H1 (cell line): ENCODE results near the gene ACTL10. TPM values are rescaled to one million over a fixed set of nuclear protein-coding genes. Genes with fewer than 3 reads are reported as not detected.
A peak's percentile ranks its signal among the peaks of the same experiment; 100 is the strongest.

Source experiments
- BCL11A ChIP-seq, 2 experiments: IDR thresholded peaks; one replicate each; pipeline ENCODE4 v1.6.1; 2011; ENCODE audit warnings: low read depth in 2 of 2, low read length in 2 of 2, mild to moderate bottlenecking in 2 of 2
- CBX8 ChIP-seq: fragments of 300-800, 300-1000 bp; sonication (generic); IDR thresholded peaks from 2 replicates; pipeline ENCODE4 v1.7.1; 2016; ENCODE audit warnings: low read depth, low read length, borderline replicate concordance
- CEBPB ChIP-seq: IDR thresholded peaks from 2 replicates; pipeline ENCODE4 v1.6.1; 2012; ENCODE audit warnings: low read depth, low read length
- CREB1 ChIP-seq: IDR thresholded peaks from 2 replicates; pipeline ENCODE4 v1.6.1; 2012; ENCODE audit warnings: inconsistent platforms
- KDM4A ChIP-seq: IDR thresholded peaks from one replicate; pipeline ENCODE4 v1.7.1; 2012; ENCODE audit warnings: low read depth, mild to moderate bottlenecking, moderate library complexity, low read length, inconsistent platforms; ENCODE audit not compliant: severe bottlenecking
- NRF1 ChIP-seq: IDR thresholded peaks from 2 replicates; pipeline ENCODE4 v1.6.1; 2011; ENCODE audit warnings: mild to moderate bottlenecking, low read depth, low read length, improper control_type of control experiment
- SP1 ChIP-seq: IDR thresholded peaks from 2 replicates; pipeline ENCODE4 v1.6.1; 2011; ENCODE audit warnings: low read depth, low read length
- SP2 ChIP-seq: IDR thresholded peaks from 2 replicates; pipeline ENCODE4 v1.6.1; 2012; ENCODE audit warnings: mild to moderate bottlenecking, low read length, inconsistent platforms
- SRF ChIP-seq: IDR thresholded peaks from 2 replicates; pipeline ENCODE4 v1.6.1; 2011; ENCODE audit warnings: mild to moderate bottlenecking, low read depth, low read length, moderate library complexity
- polyA plus RNA-seq, 7 experiments: library from polyadenylated mRNA; depleted of rRNA in 3 of 7; stranded (reverse) in 5 of 7; unstranded in 2 of 7; fragments of >200 nt in 5 of 7; fragments of 200-250 nt in 2 of 7; gene quantifications; 1 replicate in 5 of 7; 2 replicates in 1 of 7; 4 replicates in 1 of 7; pipeline versions ENCODE4 v1.2.1 to v1.2.3, GENCODE V29; 2011 to 2013; ENCODE audit warnings: missing spikeins in 2 of 7, mixed read lengths in 2 of 7
- total RNA-seq: library from RNA; stranded (reverse); fragmentation: NEBNext Ultra II Directional; extraction: Animal tissue kit (Norgen Biotek cat#: 25700); gene quantifications from 2 replicates; pipeline ENCODE4 v1.2.1, GENCODE V29; 2021
- TF ChIP-seq, protein P1 (sequence below): fragments of 300-600 bp; sonication (generic); IDR thresholded peaks from 2 replicates; pipeline ENCODE4 v1.7.1; 2012; ENCODE audit warnings: low read length, moderate library complexity, mild to moderate bottlenecking, inconsistent platforms; ENCODE audit not compliant: insufficient replicate concordance
- TF ChIP-seq, protein P2 (sequence below): IDR thresholded peaks from 2 replicates; pipeline ENCODE4 v1.6.1; 2011; ENCODE audit warnings: low read depth, mild to moderate bottlenecking, low read length; ENCODE audit not compliant: insufficient read depth

Gene ACTL10
- total and polyA plus RNA-seq, 2 of the 8 experiments (the other 6 are each of a cell fraction or from before 2014, with no cell fraction given), result 0.26 TPM; not detected in 1

DNA sequence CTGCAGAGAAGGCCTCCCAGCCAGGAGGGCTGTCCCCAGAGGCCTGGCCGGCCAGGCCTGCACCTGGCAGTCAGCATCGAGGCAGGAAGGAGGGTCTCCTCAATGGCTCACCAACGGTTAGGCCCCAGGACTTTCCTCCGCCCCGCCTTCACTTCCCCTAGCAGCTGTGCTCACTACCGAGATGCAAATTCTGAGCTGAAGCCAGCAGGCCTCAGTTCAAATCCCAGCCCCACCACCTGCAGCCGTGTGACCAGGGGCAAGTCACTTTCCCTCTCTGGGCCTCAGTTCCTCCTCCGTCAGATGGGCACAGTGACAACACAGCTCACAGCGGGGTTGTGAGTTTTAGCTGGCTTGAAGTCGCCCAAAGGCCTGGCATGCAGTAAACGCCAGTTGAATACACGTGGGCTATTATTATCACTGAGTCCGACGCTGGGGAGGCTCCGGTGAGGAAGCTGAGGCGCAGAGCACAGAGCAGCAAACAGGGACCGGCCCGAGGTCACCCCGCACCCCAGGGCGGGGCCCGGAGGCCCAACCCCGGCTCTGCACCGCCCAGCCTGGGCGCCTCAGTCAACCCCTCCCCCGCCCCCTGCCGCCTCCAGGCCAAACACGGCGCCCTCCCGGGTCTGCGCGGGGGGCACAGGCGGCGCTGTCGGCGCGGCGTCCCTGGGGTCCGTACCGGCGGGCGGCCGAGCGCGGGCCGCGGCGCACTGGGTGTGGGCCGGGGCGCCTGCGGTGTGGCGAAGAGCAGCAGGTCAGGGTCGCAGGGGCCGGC lies 18.8 kb downstream of the ACTL10 start (continued):
- TF ChIP-seq, protein P1, sequence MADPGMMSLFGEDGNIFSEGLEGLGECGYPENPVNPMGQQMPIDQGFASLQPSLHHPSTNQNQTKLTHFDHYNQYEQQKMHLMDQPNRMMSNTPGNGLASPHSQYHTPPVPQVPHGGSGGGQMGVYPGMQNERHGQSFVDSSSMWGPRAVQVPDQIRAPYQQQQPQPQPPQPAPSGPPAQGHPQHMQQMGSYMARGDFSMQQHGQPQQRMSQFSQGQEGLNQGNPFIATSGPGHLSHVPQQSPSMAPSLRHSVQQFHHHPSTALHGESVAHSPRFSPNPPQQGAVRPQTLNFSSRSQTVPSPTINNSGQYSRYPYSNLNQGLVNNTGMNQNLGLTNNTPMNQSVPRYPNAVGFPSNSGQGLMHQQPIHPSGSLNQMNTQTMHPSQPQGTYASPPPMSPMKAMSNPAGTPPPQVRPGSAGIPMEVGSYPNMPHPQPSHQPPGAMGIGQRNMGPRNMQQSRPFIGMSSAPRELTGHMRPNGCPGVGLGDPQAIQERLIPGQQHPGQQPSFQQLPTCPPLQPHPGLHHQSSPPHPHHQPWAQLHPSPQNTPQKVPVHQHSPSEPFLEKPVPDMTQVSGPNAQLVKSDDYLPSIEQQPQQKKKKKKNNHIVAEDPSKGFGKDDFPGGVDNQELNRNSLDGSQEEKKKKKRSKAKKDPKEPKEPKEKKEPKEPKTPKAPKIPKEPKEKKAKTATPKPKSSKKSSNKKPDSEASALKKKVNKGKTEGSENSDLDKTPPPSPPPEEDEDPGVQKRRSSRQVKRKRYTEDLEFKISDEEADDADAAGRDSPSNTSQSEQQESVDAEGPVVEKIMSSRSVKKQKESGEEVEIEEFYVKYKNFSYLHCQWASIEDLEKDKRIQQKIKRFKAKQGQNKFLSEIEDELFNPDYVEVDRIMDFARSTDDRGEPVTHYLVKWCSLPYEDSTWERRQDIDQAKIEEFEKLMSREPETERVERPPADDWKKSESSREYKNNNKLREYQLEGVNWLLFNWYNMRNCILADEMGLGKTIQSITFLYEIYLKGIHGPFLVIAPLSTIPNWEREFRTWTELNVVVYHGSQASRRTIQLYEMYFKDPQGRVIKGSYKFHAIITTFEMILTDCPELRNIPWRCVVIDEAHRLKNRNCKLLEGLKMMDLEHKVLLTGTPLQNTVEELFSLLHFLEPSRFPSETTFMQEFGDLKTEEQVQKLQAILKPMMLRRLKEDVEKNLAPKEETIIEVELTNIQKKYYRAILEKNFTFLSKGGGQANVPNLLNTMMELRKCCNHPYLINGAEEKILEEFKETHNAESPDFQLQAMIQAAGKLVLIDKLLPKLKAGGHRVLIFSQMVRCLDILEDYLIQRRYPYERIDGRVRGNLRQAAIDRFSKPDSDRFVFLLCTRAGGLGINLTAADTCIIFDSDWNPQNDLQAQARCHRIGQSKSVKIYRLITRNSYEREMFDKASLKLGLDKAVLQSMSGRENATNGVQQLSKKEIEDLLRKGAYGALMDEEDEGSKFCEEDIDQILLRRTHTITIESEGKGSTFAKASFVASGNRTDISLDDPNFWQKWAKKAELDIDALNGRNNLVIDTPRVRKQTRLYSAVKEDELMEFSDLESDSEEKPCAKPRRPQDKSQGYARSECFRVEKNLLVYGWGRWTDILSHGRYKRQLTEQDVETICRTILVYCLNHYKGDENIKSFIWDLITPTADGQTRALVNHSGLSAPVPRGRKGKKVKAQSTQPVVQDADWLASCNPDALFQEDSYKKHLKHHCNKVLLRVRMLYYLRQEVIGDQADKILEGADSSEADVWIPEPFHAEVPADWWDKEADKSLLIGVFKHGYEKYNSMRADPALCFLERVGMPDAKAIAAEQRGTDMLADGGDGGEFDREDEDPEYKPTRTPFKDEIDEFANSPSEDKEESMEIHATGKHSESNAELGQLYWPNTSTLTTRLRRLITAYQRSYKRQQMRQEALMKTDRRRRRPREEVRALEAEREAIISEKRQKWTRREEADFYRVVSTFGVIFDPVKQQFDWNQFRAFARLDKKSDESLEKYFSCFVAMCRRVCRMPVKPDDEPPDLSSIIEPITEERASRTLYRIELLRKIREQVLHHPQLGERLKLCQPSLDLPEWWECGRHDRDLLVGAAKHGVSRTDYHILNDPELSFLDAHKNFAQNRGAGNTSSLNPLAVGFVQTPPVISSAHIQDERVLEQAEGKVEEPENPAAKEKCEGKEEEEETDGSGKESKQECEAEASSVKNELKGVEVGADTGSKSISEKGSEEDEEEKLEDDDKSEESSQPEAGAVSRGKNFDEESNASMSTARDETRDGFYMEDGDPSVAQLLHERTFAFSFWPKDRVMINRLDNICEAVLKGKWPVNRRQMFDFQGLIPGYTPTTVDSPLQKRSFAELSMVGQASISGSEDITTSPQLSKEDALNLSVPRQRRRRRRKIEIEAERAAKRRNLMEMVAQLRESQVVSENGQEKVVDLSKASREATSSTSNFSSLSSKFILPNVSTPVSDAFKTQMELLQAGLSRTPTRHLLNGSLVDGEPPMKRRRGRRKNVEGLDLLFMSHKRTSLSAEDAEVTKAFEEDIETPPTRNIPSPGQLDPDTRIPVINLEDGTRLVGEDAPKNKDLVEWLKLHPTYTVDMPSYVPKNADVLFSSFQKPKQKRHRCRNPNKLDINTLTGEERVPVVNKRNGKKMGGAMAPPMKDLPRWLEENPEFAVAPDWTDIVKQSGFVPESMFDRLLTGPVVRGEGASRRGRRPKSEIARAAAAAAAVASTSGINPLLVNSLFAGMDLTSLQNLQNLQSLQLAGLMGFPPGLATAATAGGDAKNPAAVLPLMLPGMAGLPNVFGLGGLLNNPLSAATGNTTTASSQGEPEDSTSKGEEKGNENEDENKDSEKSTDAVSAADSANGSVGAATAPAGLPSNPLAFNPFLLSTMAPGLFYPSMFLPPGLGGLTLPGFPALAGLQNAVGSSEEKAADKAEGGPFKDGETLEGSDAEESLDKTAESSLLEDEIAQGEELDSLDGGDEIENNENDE, result no peak
- TF ChIP-seq, protein P2, sequence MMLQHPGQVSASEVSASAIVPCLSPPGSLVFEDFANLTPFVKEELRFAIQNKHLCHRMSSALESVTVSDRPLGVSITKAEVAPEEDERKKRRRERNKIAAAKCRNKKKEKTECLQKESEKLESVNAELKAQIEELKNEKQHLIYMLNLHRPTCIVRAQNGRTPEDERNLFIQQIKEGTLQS, result no peak
- TF ChIP-seq BCL11A (IDR thresholded peaks at IDR 0.05; ENCODE audit: low read depth in 2 of 2, low read length in 2 of 2) (no peak), SRF (no peak), SP1 (no peak), CBX8 (no peak), SP2 (no peak), CREB1 (no peak), CEBPB (no peak), NRF1 (no peak), KDM4A (peak; percentile 12)
